Endothelial cell of umbilical vein (primary cell): ENCODE measurements around the gene GPR151. TPM values are rescaled to one million over a fixed set of nuclear protein-coding genes. Genes with fewer than 3 reads are reported as not detected.

Experiments used
- BruUV-seq: library from RNA; stranded (reverse); fragments of 400-500 nt; replicated peaks from 2 replicates; lab custom pipeline; 2021; lab: Mats Ljungman, UMichigan
- CTCF ChIA-PET: fragments of 300-600, 350-600 bp; sonication (Branson Sonifier 250); formaldehyde crosslinking; loops from one replicate; lab custom pipeline; 2021; ENCODE audit warnings: antibody characterized with exemption, inconsistent platforms; lab: Charles Lee
- POLR2A ChIA-PET: fragments of 300-600, 350-600 bp; sonication (Branson Sonifier 250); formaldehyde crosslinking; loops from one replicate; lab custom pipeline; 2021; ENCODE audit warnings: antibody characterized with exemption, inconsistent platforms; lab: Charles Lee
- DNase-seq: peaks from one replicate; pipeline ENCODE4 v3.0.0-alpha.2; 2011; ENCODE audit warnings: low read depth, low spot score
- FAIRE-seq: peaks from 2 replicates; lab custom pipeline; 2011; peaks lifted over from hg19 to GRCh38; lab: Jason Lieb, UNC
- H2AFZ ChIP-seq: 2 replicates; pipeline ENCODE4 v1.6.0; 2012; ENCODE audit warnings: low read depth, low read length, control low read depth, inconsistent platforms
- H3K27ac ChIP-seq: 2 replicates; pipeline ENCODE4 v1.5.1; 2011; ENCODE audit warnings: low read depth, mild to moderate bottlenecking, control low read depth, low read length, moderate library complexity; ENCODE audit not compliant: insufficient read depth
- H3K27me3 ChIP-seq, 2 experiments: 2 replicates each; pipeline versions ENCODE4 v1.6.0 to v1.6.1; 2011; ENCODE audit warnings: low read length in 2 of 2, mixed read lengths in 1 of 2; ENCODE audit not compliant: control insufficient read depth in 2 of 2, insufficient read depth in 2 of 2
- H3K36me3 ChIP-seq, 2 experiments: 2 replicates in 1 of 2; 3 replicates in 1 of 2; pipeline ENCODE4 v1.5.1; 2011; ENCODE audit warnings: low read length in 2 of 2, mild to moderate bottlenecking in 1 of 2, moderate library complexity in 1 of 2; ENCODE audit not compliant: control insufficient read depth in 2 of 2, insufficient read depth in 2 of 2; ENCODE audit errors: extremely low read depth in 1 of 2
- H3K4me1 ChIP-seq: 3 replicates; pipeline ENCODE4 v1.5.1; 2011; ENCODE audit warnings: mild to moderate bottlenecking, low read length; ENCODE audit not compliant: control insufficient read depth, insufficient read depth; ENCODE audit errors: extremely low read depth
- H3K4me2 ChIP-seq: 2 replicates; pipeline ENCODE4 v1.6.1; 2011; ENCODE audit warnings: low read length, control low read depth, mixed read lengths; ENCODE audit not compliant: insufficient read depth
- H3K4me3 ChIP-seq, 3 experiments: fragments of 200-600 bp in 1 of 3; sonication (generic), shearing (Covaris generic) in 1 of 3; replicated peaks in 1 of 3; 2 replicates each; pipeline ENCODE4 v1.5.1; 2011 to 2016; ENCODE audit warnings: control low read depth in 3 of 3, low read length in 3 of 3, mild to moderate bottlenecking in 2 of 3, inconsistent platforms in 1 of 3, low read depth in 1 of 3, moderate library complexity in 1 of 3; ENCODE audit not compliant: insufficient read depth in 1 of 3
- H3K79me2 ChIP-seq: 2 replicates; pipeline ENCODE4 v1.6.0; 2012; ENCODE audit warnings: low read length, inconsistent platforms; ENCODE audit not compliant: control insufficient read depth, insufficient read depth
- H3K9ac ChIP-seq: replicated peaks from 2 replicates; pipeline ENCODE3; 2011; ENCODE audit warnings: low read length, control low read depth; ENCODE audit not compliant: insufficient read depth; ENCODE audit errors: extremely low read depth
- H3K9me1 ChIP-seq: replicated peaks from 3 replicates; pipeline ENCODE4 v1.6.0; 2011; ENCODE audit warnings: mild to moderate bottlenecking, low read length; ENCODE audit not compliant: control insufficient read depth, insufficient read depth; ENCODE audit errors: extremely low read depth
- H3K9me3 ChIP-seq: replicated peaks from 2 replicates; pipeline ENCODE4 v1.5.1; 2012; ENCODE audit warnings: low read length, inconsistent platforms; ENCODE audit not compliant: control insufficient read depth, insufficient read depth
- H4K20me1 ChIP-seq: replicated peaks from 2 replicates; pipeline ENCODE3; 2011; ENCODE audit warnings: mild to moderate bottlenecking, low read length; ENCODE audit not compliant: control insufficient read depth, insufficient read depth; ENCODE audit errors: extremely low read depth
- CTCF ChIP-seq, 2 donors: IDR thresholded peaks; 1 replicate in 1 of 2; 2 replicates in 1 of 2; pipeline ENCODE4 v1.5.1; 2011; ENCODE audit warnings: low read length in 2 of 2, mild to moderate bottlenecking in 2 of 2, moderate library complexity in 2 of 2, control low read depth in 1 of 2, inconsistent platforms in 1 of 2, low read depth in 1 of 2; ENCODE audit not compliant: insufficient read depth in 1 of 2; ENCODE audit errors: extremely low read depth in 1 of 2
- EZH2 ChIP-seq: IDR thresholded peaks from 2 replicates; pipeline ENCODE4 v1.6.1; 2012; ENCODE audit warnings: borderline replicate concordance, low read depth, mild to moderate bottlenecking, moderate library complexity, low read length, inconsistent platforms; ENCODE audit not compliant: severe bottlenecking
- FOS ChIP-seq: IDR thresholded peaks from 2 replicates; pipeline ENCODE4 v1.6.1; 2011; ENCODE audit warnings: mild to moderate bottlenecking, low read length, moderate library complexity, borderline replicate concordance; ENCODE audit not compliant: insufficient read depth
- GATA2 ChIP-seq: IDR thresholded peaks from 2 replicates; pipeline ENCODE4 v1.7.0; 2011; ENCODE audit warnings: low read depth, mild to moderate bottlenecking, moderate library complexity, mixed read lengths, low read length; ENCODE audit not compliant: insufficient read length, insufficient read depth
- JUN ChIP-seq: IDR thresholded peaks from 2 replicates; pipeline ENCODE4 v1.6.1; 2011; ENCODE audit warnings: borderline replicate concordance, low read depth; ENCODE audit not compliant: insufficient read length, insufficient read depth
- MAX ChIP-seq: IDR thresholded peaks from 2 replicates; pipeline ENCODE4 v1.6.1; 2011; ENCODE audit not compliant: insufficient read depth, insufficient read length
- MYC ChIP-seq: IDR thresholded peaks from one replicate; pipeline ENCODE4 v1.6.1; 2011; ENCODE audit warnings: mild to moderate bottlenecking, low read depth, low read length
- POLR2A ChIP-seq: IDR thresholded peaks from 2 replicates; pipeline ENCODE4 v1.6.1; 2012; ENCODE audit warnings: low read depth, mild to moderate bottlenecking, control low read depth, low read length
- POLR2AphosphoS5 ChIP-seq: IDR thresholded peaks from 2 replicates; pipeline ENCODE4 v1.6.1; 2012; ENCODE audit warnings: low read depth, mild to moderate bottlenecking, control low read depth, low read length, moderate library complexity; ENCODE audit not compliant: insufficient read depth
- dilution Hi-C: fragments of 300-500 bp; cut with MboI; formaldehyde crosslinking; loops from one replicate; pipeline ENCODE4 v1.15.0; 2019; ENCODE audit warnings: low sequenced_read_pairs; ENCODE audit not compliant: extremely low pct_ligation_motif_present
- intact Hi-C: fragments of 100-400 bp; cut with micrococcal nuclease; formaldehyde crosslinking; loops from one replicate; pipeline ENCODE4 v1.10.0; 2022
- polyA plus RNA-seq, 4 experiments: library from polyadenylated mRNA; depleted of rRNA in 3 of 4; stranded (reverse) in 3 of 4; unstranded in 1 of 4; fragments of >200 nt; gene quantifications; 2 replicates each; pipeline versions ENCODE4 v1.2.1 to v1.2.3, GENCODE V29; 2011 to 2012; ENCODE audit warnings: missing spikeins in 1 of 4
- total RNA-seq: library from RNA; stranded (reverse); gene quantifications from 2 replicates; pipeline ENCODE4 v1.2.3, GENCODE V29; 2021

Gene GPR151
- total and polyA plus RNA-seq, 2 donors (not counting 3 experiments of a cell fraction or from before 2014, with no cell fraction given) = 0.06 TPM; not detected in 1

GRCh38 chr5:146513462-146513861, 2.5 kb downstream of the GPR151 start:
- Histone ChIP-seq H3K9me3 (no peaks in the 10 kb centered on the region), H3K36me3 (peaks cover 3 to 13% of the 10 kb centered on the region in 2 experiments), H3K9ac (no peak overlapping the region), H3K4me2 (no peak overlapping the region), H3K27me3 (no peaks in the 10 kb centered on the region), H3K27ac (no peak overlapping the region), H2AFZ (no peak overlapping the region), H4K20me1 (peaks cover 2% of the 10 kb centered on the region), H3K9me1 (no peaks in the 10 kb centered on the region), H3K79me2 (no peaks in the 10 kb centered on the region), H3K4me3 (no peak overlapping the region), H3K4me1 (no peaks in the 10 kb centered on the region)
- DNase-seq = no peak
- TF ChIP-seq JUN = no peak
- no peak for TF ChIP-seq FOS
- TF ChIP-seq GATA2 = no peak
- TF ChIP-seq CTCF (IDR thresholded peaks at IDR 0.05; ENCODE audit: extremely low read depth in 1 of 2, insufficient read depth in 1 of 2, low read depth in 1 of 2, low read length in 2 of 2) = no peak
- no peak for TF ChIP-seq POLR2AphosphoS5
- TF ChIP-seq MAX = no peak
- no peak for TF ChIP-seq POLR2A
- TF ChIP-seq MYC = no peak
- TF ChIP-seq EZH2 = no peak
- dilution Hi-C loops (no loop called here), intact Hi-C loops (loop anchor here (10.0 kb wide), 1 partner anchor 229 kb away; no protein-coding TSS in a partner anchor)
- no TSS peak for BruUV-seq
- ChIA-PET CTCF (interaction anchor here (0.6 kb wide), 1 partner anchor 337 kb away, joined by 3 read pairs; no protein-coding TSS in a partner anchor), POLR2A (no interaction called here)
- FAIRE-seq = no peak
